Activated CD4-positive, CD25-positive, alpha-beta regulatory T cell treated with anti-CD3 and anti-CD28 coated beads, Interleukin-2, amount 50 U/mL, for 16 hours (primary cell): ENCODE measurements around the gene BRD7.

Experiments used
- DNase-seq: peaks from one replicate; pipeline ENCODE4 v3.0.0-alpha.2; 2020; ENCODE audit warnings: low read depth, low spot score

The BRD7 gene

GRCh38 chr16:50389900-50390299 is 21.1 kb upstream of the BRD7 start:
- no peak for DNase-seq

- no peak for DNase-seq
Measured at GRCh38 chr16:50388496-50388895, 19.7 kb upstream of the BRD7 start.

- no peak for DNase-seq
Measured at GRCh38 chr16:50386774-50387173, 18.0 kb upstream of the BRD7 start.

- no peak for DNase-seq
Measured at GRCh38 chr16:50386139-50386538, 17.4 kb upstream of the BRD7 start.

- no peak for DNase-seq
Measured at GRCh38 chr16:50384500-50385135, 15.8 kb upstream of the BRD7 start.

- DNase-seq = no peak
Measured at GRCh38 chr16:50381679-50382440, 13.1 kb upstream of the BRD7 start.

GRCh38 chr16:50378417-50378816 is 9.6 kb upstream of the BRD7 start:
- DNase-seq = no peak

GRCh38 chr16:50377001-50377400 is 8.2 kb upstream of the BRD7 start:
- DNase-seq = no peak

GRCh38 chr16:50373780-50374179 is 5.0 kb upstream of the BRD7 start:
- no peak for DNase-seq

- DNase-seq = no peak
Measured at GRCh38 chr16:50373345-50373701, 4.5 kb upstream of the BRD7 start.

GRCh38 chr16:50372611-50373344 is 4.0 kb upstream of the BRD7 start:
- DNase-seq = no peak

- no peak for DNase-seq
Measured at GRCh38 chr16:50371936-50372595, 3.3 kb upstream of the BRD7 start.

- DNase-seq = no peak
Measured at GRCh38 chr16:50371036-50371716, 2.4 kb upstream of the BRD7 start.

- DNase-seq = no peak
Measured at GRCh38 chr16:50369133-50369804, 481 bp upstream of the BRD7 start.

- no peak for DNase-seq
Measured at GRCh38 chr16:50367777-50368409, 895 bp downstream of the BRD7 start.

- DNase-seq = no peak
Measured at GRCh38 chr16:50365791-50366575, 2.8 kb downstream of the BRD7 start.

- no peak for DNase-seq
Measured at GRCh38 chr16:50363656-50364055, 5.1 kb downstream of the BRD7 start.

- no peak for DNase-seq
Measured at GRCh38 chr16:50360779-50361178, 8.0 kb downstream of the BRD7 start.

- no peak for DNase-seq
Measured at GRCh38 chr16:50360033-50360778, 8.6 kb downstream of the BRD7 start.
